ENCODE data around the gene HS3ST3A1. TPM values are rescaled to one million over a fixed set of nuclear protein-coding genes. Genes with fewer than 3 reads are reported as not detected.

The HS3ST3A1 gene
- total and polyA plus RNA-seq, 2 experiments from 2014 or later, result 5.4 to 24.1 TPM

DNA sequence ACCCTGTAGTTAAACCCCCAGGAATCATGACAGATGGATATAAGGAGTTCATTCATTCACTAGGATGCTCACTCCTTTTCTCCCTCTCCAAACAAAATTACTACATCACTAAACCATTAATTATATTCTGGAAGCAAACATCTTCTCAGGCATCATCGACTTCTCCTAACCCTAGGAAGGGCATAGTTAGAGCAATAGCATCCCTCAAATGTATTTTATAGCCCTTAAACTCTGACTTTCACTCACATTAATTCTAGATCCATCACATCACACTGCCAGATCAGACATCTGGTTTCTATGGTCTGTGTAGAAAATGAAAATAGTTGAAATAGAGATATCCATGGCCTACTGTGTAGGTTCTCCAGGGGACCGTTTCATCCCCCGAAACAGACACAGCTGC, 143.9 kb downstream of the HS3ST3A1 start (continued):
- TF ChIP-seq, protein P1, sequence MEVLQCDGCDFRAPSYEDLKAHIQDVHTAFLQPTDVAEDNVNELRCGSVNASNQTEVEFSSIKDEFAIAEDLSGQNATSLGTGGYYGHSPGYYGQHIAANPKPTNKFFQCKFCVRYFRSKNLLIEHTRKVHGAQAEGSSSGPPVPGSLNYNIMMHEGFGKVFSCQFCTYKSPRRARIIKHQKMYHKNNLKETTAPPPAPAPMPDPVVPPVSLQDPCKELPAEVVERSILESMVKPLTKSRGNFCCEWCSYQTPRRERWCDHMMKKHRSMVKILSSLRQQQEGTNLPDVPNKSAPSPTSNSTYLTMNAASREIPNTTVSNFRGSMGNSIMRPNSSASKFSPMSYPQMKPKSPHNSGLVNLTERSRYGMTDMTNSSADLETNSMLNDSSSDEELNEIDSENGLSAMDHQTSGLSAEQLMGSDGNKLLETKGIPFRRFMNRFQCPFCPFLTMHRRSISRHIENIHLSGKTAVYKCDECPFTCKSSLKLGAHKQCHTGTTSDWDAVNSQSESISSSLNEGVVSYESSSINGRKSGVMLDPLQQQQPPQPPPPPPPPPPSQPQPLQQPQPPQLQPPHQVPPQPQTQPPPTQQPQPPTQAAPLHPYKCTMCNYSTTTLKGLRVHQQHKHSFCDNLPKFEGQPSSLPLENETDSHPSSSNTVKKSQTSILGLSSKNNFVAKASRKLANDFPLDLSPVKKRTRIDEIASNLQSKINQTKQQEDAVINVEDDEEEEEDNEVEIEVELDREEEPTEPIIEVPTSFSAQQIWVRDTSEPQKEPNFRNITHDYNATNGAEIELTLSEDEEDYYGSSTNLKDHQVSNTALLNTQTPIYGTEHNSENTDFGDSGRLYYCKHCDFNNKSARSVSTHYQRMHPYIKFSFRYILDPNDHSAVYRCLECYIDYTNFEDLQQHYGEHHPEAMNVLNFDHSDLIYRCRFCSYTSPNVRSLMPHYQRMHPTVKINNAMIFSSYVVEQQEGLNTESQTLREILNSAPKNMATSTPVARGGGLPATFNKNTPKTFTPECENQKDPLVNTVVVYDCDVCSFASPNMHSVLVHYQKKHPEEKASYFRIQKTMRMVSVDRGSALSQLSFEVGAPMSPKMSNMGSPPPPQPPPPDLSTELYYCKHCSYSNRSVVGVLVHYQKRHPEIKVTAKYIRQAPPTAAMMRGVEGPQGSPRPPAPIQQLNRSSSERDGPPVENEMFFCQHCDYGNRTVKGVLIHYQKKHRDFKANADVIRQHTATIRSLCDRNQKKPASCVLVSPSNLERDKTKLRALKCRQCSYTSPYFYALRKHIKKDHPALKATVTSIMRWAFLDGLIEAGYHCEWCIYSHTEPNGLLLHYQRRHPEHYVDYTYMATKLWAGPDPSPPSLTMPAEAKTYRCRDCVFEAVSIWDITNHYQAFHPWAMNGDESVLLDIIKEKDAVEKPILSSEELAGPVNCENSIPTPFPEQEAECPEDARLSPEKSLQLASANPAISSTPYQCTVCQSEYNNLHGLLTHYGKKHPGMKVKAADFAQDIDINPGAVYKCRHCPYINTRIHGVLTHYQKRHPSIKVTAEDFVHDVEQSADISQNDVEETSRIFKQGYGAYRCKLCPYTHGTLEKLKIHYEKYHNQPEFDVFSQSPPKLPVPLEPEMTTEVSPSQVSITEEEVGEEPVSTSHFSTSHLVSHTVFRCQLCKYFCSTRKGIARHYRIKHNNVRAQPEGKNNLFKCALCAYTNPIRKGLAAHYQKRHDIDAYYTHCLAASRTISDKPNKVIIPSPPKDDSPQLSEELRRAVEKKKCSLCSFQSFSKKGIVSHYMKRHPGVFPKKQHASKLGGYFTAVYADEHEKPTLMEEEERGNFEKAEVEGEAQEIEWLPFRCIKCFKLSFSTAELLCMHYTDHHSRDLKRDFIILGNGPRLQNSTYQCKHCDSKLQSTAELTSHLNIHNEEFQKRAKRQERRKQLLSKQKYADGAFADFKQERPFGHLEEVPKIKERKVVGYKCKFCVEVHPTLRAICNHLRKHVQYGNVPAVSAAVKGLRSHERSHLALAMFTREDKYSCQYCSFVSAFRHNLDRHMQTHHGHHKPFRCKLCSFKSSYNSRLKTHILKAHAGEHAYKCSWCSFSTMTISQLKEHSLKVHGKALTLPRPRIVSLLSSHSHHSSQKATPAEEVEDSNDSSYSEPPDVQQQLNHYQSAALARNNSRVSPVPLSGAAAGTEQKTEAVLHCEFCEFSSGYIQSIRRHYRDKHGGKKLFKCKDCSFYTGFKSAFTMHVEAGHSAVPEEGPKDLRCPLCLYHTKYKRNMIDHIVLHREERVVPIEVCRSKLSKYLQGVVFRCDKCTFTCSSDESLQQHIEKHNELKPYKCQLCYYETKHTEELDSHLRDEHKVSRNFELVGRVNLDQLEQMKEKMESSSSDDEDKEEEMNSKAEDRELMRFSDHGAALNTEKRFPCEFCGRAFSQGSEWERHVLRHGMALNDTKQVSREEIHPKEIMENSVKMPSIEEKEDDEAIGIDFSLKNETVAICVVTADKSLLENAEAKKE (CRISPR knock-in tag; IDR thresholded peaks at IDR 0.05), result no peak
- TF ChIP-seq POLR2AphosphoS5 (IDR thresholded peaks at IDR 0.05; ENCODE audit: low read depth), result no peak

Small RNA genes within 50 kb of the gene (microRNA-seq; reads per million reads assigned to microRNA genes)
- not detected for gene MIR548H3

Small RNA genes within 50 kb of the gene (small RNA-seq; reads per million reads assigned to genes)
- not detected for gene MIR548H3 (ENCODE audit: low replicate concordance)
